WTC11 (cell line): ENCODE results near the gene RNF25. TPM values are rescaled to one million over a fixed set of nuclear protein-coding genes. Genes with fewer than 3 reads are reported as not detected.
A peak's percentile ranks its signal among the peaks of the same experiment; 100 is the strongest.

Experiments used
- ATAC-seq: fragments of 200-7000 bp; cut with Tn5 transposase; 2 replicates; pipeline ENCODE4 v1.10.0; 2021; ENCODE audit warnings: mild to moderate bottlenecking, moderate library complexity
- CTCF ChIA-PET: fragments of 300-600 bp; sonication (Branson Sonifier 250); formaldehyde crosslinking; loops from one replicate; lab custom pipeline; 2021; ENCODE audit warnings: antibody characterized with exemption; lab: Charles Lee
- POLR2A ChIA-PET: fragments of 350-600 bp; sonication (Branson Sonifier 250); formaldehyde crosslinking; loops from one replicate; lab custom pipeline; 2021; ENCODE audit warnings: antibody characterized with exemption; lab: Charles Lee
- DNase-seq: peaks from one replicate; pipeline ENCODE4 v3.0.0; 2021; ENCODE audit warnings: low spot score
- H3K27ac Mint-ChIP-seq: 2 replicates; pipeline ENCODE4 v1.8.0; 2021; ENCODE audit warnings: mixed read lengths
- H3K27me3 Mint-ChIP-seq: 2 replicates; pipeline ENCODE4 v1.8.0; 2021; ENCODE audit warnings: low read depth, mild to moderate bottlenecking, moderate library complexity, mixed read lengths
- H3K36me3 Mint-ChIP-seq: 2 replicates; pipeline ENCODE4 v1.8.0; 2021; ENCODE audit warnings: mixed read lengths
- H3K4me1 Mint-ChIP-seq: 2 replicates; pipeline ENCODE4 v1.8.0; 2022; ENCODE audit warnings: mixed read lengths
- H3K4me3 Mint-ChIP-seq: 2 replicates; pipeline ENCODE4 v1.8.0; 2021; ENCODE audit warnings: mild to moderate bottlenecking, moderate library complexity, mixed read lengths
- H3K9me3 Mint-ChIP-seq: 2 replicates; pipeline ENCODE4 v1.8.0; 2021; ENCODE audit warnings: mixed read lengths
- CTCF ChIP-seq: fragments of 200-600 bp; IDR thresholded peaks from 2 replicates; pipeline ENCODE4 v1.8.0; 2022; ENCODE audit warnings: antibody characterized with exemption
- ETV6 ChIP-seq: sonication (generic); formaldehyde crosslinking; IDR thresholded peaks from 2 replicates; pipeline ENCODE4 v1.8.1; 2022; ENCODE audit warnings: mild to moderate bottlenecking, missing genetic modification reagents
- IRF2 ChIP-seq: sonication (generic); formaldehyde crosslinking; IDR thresholded peaks from 2 replicates; pipeline ENCODE4 v1.8.0; 2022; ENCODE audit warnings: low read depth, missing genetic modification reagents, borderline replicate concordance
- JUN ChIP-seq: sonication (generic); formaldehyde crosslinking; IDR thresholded peaks from 2 replicates; pipeline ENCODE4 v1.8.0; 2023; ENCODE audit warnings: mild to moderate bottlenecking, missing genetic modification reagents
- KAT7 ChIP-seq: sonication (generic); formaldehyde crosslinking; IDR thresholded peaks from 2 replicates; pipeline ENCODE4 v1.8.1; 2023; ENCODE audit warnings: missing genetic modification reagents, mild to moderate bottlenecking, borderline replicate concordance
- MAX ChIP-seq: sonication (generic); formaldehyde crosslinking; IDR thresholded peaks from 2 replicates; pipeline ENCODE4 v1.8.0; 2022; ENCODE audit warnings: mild to moderate bottlenecking, missing genetic modification reagents
- MLX ChIP-seq: sonication (generic); formaldehyde crosslinking; IDR thresholded peaks from 2 replicates; pipeline ENCODE4 v1.8.1; 2023; ENCODE audit warnings: mild to moderate bottlenecking, missing genetic modification reagents, moderate library complexity
- MYBL2 ChIP-seq: sonication (generic); formaldehyde crosslinking; IDR thresholded peaks from 2 replicates; pipeline ENCODE4 v1.8.1; 2023; ENCODE audit warnings: mild to moderate bottlenecking, moderate library complexity, missing genetic modification reagents
- SMAD3 ChIP-seq: sonication (generic); formaldehyde crosslinking; IDR thresholded peaks from 2 replicates; pipeline ENCODE4 v1.8.0; 2022; ENCODE audit warnings: missing genetic modification reagents, mild to moderate bottlenecking, borderline replicate concordance
- SP1 ChIP-seq: sonication (generic); formaldehyde crosslinking; conservative IDR thresholded peaks from 2 replicates; pipeline ENCODE4 v1.8.1; 2022; ENCODE audit warnings: missing genetic modification reagents
- TEAD4 ChIP-seq: sonication (generic); formaldehyde crosslinking; IDR thresholded peaks from 2 replicates; pipeline ENCODE4 v1.8.0; 2022; ENCODE audit warnings: mild to moderate bottlenecking, missing genetic modification reagents
- TP53 ChIP-seq: sonication (generic); formaldehyde crosslinking; IDR thresholded peaks from 2 replicates; pipeline ENCODE4 v1.8.1; 2023; ENCODE audit warnings: mild to moderate bottlenecking, missing genetic modification reagents
- ZNF219 ChIP-seq: sonication (generic); formaldehyde crosslinking; IDR thresholded peaks from 2 replicates; pipeline ENCODE4 v1.8.0; 2023; ENCODE audit warnings: missing genetic modification reagents, mild to moderate bottlenecking, borderline replicate concordance
- ZNF232 ChIP-seq: sonication (generic); formaldehyde crosslinking; IDR thresholded peaks from 2 replicates; pipeline ENCODE4 v1.8.0; 2022; ENCODE audit warnings: mild to moderate bottlenecking, missing genetic modification reagents
- ZNF416 ChIP-seq: fragments of 250-450 bp; sonication (Bioruptor Pico); IDR thresholded peaks from 2 replicates; pipeline ENCODE4 v1.9.0; 2021; ENCODE audit warnings: mild to moderate bottlenecking, inconsistent platforms
- ZNF423 ChIP-seq: fragments of 250-450 bp; sonication (Bioruptor Pico); IDR thresholded peaks from 2 replicates; pipeline ENCODE4 v2.1.2; 2022; ENCODE audit warnings: mild to moderate bottlenecking, moderate library complexity
- total RNA-seq: library from RNA; stranded (reverse); gene quantifications from 3 replicates; pipeline ENCODE4 v1.2.3, GENCODE V29; 2021
- TF ChIP-seq, protein P1 (sequence below): sonication (generic); formaldehyde crosslinking; IDR thresholded peaks from 2 replicates; pipeline ENCODE4 v1.8.1; 2023; ENCODE audit warnings: mild to moderate bottlenecking, missing genetic modification reagents
- TF ChIP-seq, protein P2 (sequence below): sonication (generic); formaldehyde crosslinking; IDR thresholded peaks from 2 replicates; pipeline ENCODE4 v1.8.0; 2022; ENCODE audit warnings: mild to moderate bottlenecking, missing genetic modification reagents
- TF ChIP-seq, protein P3 (sequence below): fragments of 250-450 bp; sonication (Bioruptor Pico); IDR thresholded peaks from 2 replicates; pipeline ENCODE4 v2.1.2; 2022; ENCODE audit warnings: mild to moderate bottlenecking, moderate library complexity

RNF25 gene
- total RNA-seq, 1 experiment from 2014 or later: 23.9 TPM

DNA sequence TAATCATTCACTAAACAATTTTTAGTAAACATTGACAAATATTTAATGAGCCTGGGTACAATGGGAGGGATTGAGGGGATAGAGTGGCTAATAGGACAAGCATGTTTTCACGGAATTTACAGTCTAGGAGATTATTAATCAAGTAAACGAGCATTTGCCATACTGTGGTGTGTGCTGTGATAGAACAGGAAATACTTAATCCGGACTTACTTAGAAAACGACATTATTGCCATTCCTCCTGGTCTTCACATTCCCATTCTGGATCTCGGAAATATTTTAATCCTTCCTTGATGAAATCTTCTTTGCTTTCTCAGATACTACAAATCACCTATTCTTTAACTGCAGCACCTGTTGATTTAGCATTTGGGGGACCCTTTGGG is 39.7 kb upstream of the RNF25 start:
- ATAC-seq: no peak
- H3K4me1 Mint-ChIP-seq: peaks cover 11% of the 10 kb centered on the region
- H3K9me3 Mint-ChIP-seq: peaks cover 4% of the 10 kb centered on the region
- CTCF ChIA-PET: interaction anchor here (1.0 to 2.4 kb wide), 6 partner anchors 10 to 136 kb away, joined by 4 to 30 read pairs (median 12); partner anchors contain the start of gene CYP27A1
- peaks cover 15% of the 10 kb centered on the region for H3K36me3 Mint-ChIP-seq
- peak overlapping the region; percentile 98 for H3K4me3 Mint-ChIP-seq
- H3K27ac Mint-ChIP-seq: 0 out of 2 replicates have a peak overlapping the region, but pooled peaks have one; percentile 56
- TF ChIP-seq, protein P1, sequence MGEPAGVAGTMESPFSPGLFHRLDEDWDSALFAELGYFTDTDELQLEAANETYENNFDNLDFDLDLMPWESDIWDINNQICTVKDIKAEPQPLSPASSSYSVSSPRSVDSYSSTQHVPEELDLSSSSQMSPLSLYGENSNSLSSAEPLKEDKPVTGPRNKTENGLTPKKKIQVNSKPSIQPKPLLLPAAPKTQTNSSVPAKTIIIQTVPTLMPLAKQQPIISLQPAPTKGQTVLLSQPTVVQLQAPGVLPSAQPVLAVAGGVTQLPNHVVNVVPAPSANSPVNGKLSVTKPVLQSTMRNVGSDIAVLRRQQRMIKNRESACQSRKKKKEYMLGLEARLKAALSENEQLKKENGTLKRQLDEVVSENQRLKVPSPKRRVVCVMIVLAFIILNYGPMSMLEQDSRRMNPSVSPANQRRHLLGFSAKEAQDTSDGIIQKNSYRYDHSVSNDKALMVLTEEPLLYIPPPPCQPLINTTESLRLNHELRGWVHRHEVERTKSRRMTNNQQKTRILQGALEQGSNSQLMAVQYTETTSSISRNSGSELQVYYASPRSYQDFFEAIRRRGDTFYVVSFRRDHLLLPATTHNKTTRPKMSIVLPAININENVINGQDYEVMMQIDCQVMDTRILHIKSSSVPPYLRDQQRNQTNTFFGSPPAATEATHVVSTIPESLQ: no peak
- TF ChIP-seq TEAD4 (CRISPR knock-in tag): no peak
- TF ChIP-seq, protein P2, sequence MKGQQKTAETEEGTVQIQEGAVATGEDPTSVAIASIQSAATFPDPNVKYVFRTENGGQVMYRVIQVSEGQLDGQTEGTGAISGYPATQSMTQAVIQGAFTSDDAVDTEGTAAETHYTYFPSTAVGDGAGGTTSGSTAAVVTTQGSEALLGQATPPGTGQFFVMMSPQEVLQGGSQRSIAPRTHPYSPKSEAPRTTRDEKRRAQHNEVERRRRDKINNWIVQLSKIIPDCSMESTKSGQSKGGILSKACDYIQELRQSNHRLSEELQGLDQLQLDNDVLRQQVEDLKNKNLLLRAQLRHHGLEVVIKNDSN: no peak
- TF ChIP-seq MLX (CRISPR knock-in tag): no peak
- DNase-seq: no peak
- POLR2A ChIA-PET: no interaction called here
- H3K27me3 Mint-ChIP-seq: no peaks in the 10 kb centered on the region; the same call in 1 of the 2 replicates

DNA sequence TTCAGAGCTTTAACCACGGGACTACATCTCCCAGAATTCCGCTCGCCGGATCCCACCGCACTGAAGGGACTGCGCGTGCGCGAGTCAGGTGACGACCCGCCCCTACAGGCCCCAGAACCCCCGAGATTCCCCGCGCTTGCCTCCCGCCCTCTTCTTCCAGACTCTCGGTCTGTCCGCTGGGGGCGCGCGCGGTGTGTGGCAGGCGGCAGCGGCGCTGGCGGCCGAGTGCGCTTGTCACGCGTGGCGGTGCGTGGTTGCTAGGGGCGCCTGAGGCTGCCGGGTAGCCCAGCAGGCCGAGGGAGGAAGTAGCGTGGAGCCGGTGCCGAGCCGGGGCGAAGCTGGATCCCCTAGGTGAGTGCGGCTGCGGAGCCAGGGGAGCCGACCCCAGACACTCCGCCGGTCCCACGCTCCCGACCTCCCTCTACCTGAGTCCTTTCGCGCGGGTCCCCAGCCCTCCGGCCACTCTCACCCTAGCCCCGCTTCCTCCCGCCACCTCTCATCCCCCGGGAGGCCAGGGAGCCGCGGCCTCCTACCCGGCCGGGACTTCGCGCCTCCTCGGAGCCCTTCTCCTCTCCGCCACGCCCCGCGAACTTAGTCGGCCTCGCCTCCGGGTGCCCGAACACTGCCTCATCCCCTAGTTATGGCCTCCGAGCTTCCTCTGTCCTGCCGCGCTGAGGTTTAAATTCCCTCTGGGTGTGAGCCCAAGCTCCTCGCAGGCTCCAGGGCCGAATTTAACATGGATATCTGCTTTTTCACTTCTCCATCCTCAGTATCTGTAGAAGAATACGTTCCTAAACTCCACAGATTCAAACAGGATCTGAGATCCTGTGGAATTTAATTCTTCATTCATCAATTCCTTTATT is 39.1 kb upstream of the RNF25 start, which contains the start of gene TTLL4:
TTLL4 (plus strand) TSS at position 149 of the 863 bp plus-strand sequence. CDS start 26,842 bp downstream, outside the sequence.
- Mint-ChIP-seq H3K9me3 (peaks cover 4% of the 10 kb centered on the region), H3K4me1 (peaks cover 11% of the 10 kb centered on the region), H3K4me3 (peak within 1 kb of the TSS; percentile 98), H3K36me3 (peaks cover 12% of the 10 kb centered on the region), H3K27ac (peak within 1 kb of the TSS; percentile 56; the same call in 1 of the 2 replicates), H3K27me3 (no peaks in the 10 kb centered on the region; the same call in 1 of the 2 replicates)
- CTCF ChIA-PET: interaction anchor here (0.6 to 2.4 kb wide), 28 partner anchors 11 to 292 kb away, joined by 3 to 30 read pairs (median 4); partner anchors contain the start of genes BCS1L, CYP27A1, RNF25 and STK36
- DNase-seq (peak; percentile 97), ATAC-seq (peak; percentile 93)
- POLR2A ChIA-PET: interaction anchor here (0.6 to 1.0 kb wide), 4 partner anchors 52 to 494 kb away, joined by 3 to 7 read pairs (median 4); partner anchors contain the start of genes BCS1L and ZNF142
- TF ChIP-seq, protein P3, sequence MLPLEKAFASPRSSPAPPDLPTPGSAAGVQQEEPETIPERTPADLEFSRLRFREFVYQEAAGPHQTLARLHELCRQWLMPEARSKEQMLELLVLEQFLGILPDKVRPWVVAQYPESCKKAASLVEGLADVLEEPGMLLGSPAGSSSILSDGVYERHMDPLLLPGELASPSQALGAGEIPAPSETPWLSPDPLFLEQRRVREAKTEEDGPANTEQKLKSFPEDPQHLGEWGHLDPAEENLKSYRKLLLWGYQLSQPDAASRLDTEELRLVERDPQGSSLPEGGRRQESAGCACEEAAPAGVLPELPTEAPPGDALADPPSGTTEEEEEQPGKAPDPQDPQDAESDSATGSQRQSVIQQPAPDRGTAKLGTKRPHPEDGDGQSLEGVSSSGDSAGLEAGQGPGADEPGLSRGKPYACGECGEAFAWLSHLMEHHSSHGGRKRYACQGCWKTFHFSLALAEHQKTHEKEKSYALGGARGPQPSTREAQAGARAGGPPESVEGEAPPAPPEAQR (CRISPR knock-in tag): no peak
- TF ChIP-seq TP53 (no peak), ZNF423 (CRISPR knock-in tag) (no peak), ZNF416 (CRISPR knock-in tag) (peak; percentile 69), ETV6 (CRISPR knock-in tag) (peak; percentile 89), ZNF219 (CRISPR knock-in tag) (peak; percentile 66; the same call in 1 of the 2 replicates), MYBL2 (peak; percentile 30; the same call in 1 of the 2 replicates), CTCF (peak; percentile 28; the same call in 1 of the 2 replicates), JUN (CRISPR knock-in tag) (peak; percentile 84; the same call in 1 of the 2 replicates), MAX (peak; percentile 72; the same call in 1 of the 2 replicates), KAT7 (no peak), SMAD3 (CRISPR knock-in tag) (peak; percentile 54; the same call in 1 of the 2 replicates), IRF2 (no peak), SP1 (CRISPR knock-in tag) (peak; percentile 68), ZNF232 (CRISPR knock-in tag) (no peak)
- TF ChIP-seq, protein P1: no peak
- TF ChIP-seq, protein P2: peak; percentile 91
